Mesendoderm (in vitro differentiated cells): Measurements from ENCODE around the gene CANT1.

Experiments
- DNase-seq: peaks from one replicate; pipeline ENCODE4 v3.0.0; 2013
- H2AK5ac ChIP-seq: 2 replicates; pipeline ENCODE4 v1.6.1; 2013; ENCODE audit warnings: low read length, inconsistent platforms
- H2BK120ac ChIP-seq: 2 replicates; pipeline ENCODE4 v1.6.1; 2013; ENCODE audit warnings: low read depth, mild to moderate bottlenecking, low read length, moderate library complexity, mixed read lengths
- H2BK15ac ChIP-seq: replicated peaks from 2 replicates; pipeline ENCODE4 v1.6.1; 2013; ENCODE audit warnings: low read depth, mild to moderate bottlenecking, moderate library complexity
- H2BK5ac ChIP-seq: 2 replicates; pipeline ENCODE4 v1.6.1; 2013; ENCODE audit warnings: low read length, inconsistent platforms
- H3K18ac ChIP-seq: 2 replicates; pipeline ENCODE4 v1.6.1; 2013; ENCODE audit warnings: mild to moderate bottlenecking, low read length, mixed read lengths
- H3K23ac ChIP-seq: one replicate; pipeline ENCODE4 v1.6.1; 2013; ENCODE audit warnings: low read length
- H3K27ac ChIP-seq: 2 replicates; pipeline ENCODE4 v1.5.1; 2013; ENCODE audit warnings: low read depth, mild to moderate bottlenecking, inconsistent platforms, low read length, moderate library complexity
- H3K27me3 ChIP-seq: 2 replicates; pipeline ENCODE4 v1.6.1; 2013; ENCODE audit warnings: low read length, control low read depth, mild to moderate bottlenecking, inconsistent platforms; ENCODE audit not compliant: insufficient read depth, poor library complexity
- H3K36me3 ChIP-seq: 2 replicates; pipeline ENCODE4 v1.6.1; 2013; ENCODE audit warnings: low read length, inconsistent platforms; ENCODE audit not compliant: control insufficient read depth, insufficient read depth
- H3K4ac ChIP-seq: one replicate; pipeline ENCODE4 v1.6.1; 2013; ENCODE audit warnings: low read depth, mild to moderate bottlenecking, low read length, moderate library complexity
- H3K4me1 ChIP-seq: 2 replicates; pipeline ENCODE4 v1.6.1; 2013; ENCODE audit warnings: low read depth, low read length, inconsistent platforms; ENCODE audit not compliant: control insufficient read depth
- H3K4me2 ChIP-seq: 2 replicates; pipeline ENCODE4 v1.6.1; 2013; ENCODE audit warnings: low read length
- H3K4me3 ChIP-seq: 2 replicates; pipeline ENCODE4 v1.5.1; 2013; ENCODE audit warnings: mild to moderate bottlenecking, low read length
- H3K56ac ChIP-seq: one replicate; pipeline ENCODE4 v1.6.1; 2013; ENCODE audit warnings: low read length
- H3K79me1 ChIP-seq: 2 replicates; pipeline ENCODE4 v1.6.1; 2013; ENCODE audit warnings: low read length, inconsistent platforms
- H3K79me2 ChIP-seq: 2 replicates; pipeline ENCODE4 v1.6.1; 2013; ENCODE audit warnings: mild to moderate bottlenecking, low read length; ENCODE audit not compliant: control insufficient read depth, insufficient read depth
- H3K9ac ChIP-seq: 2 replicates; pipeline ENCODE4 v1.6.1; 2013; ENCODE audit warnings: low read length, inconsistent platforms
- H4K5ac ChIP-seq: one replicate; pipeline ENCODE4 v1.6.1; 2013; ENCODE audit warnings: low read length
- H4K8ac ChIP-seq: one replicate; pipeline ENCODE4 v1.6.1; 2013; ENCODE audit warnings: low read depth, mild to moderate bottlenecking, control low read depth, low read length, moderate library complexity
- WGBS: extraction: QIAGEN DNeasy Blood & Tissue Kit; methylation state at CpG from one replicate; pipeline ENCODE4 v1.1.7; 2013; ENCODE audit warnings: low lambda C conversion rate, missing lambda C conversion rate; ENCODE audit not compliant: insufficient coverage; ENCODE audit errors: extremely low coverage; 5-methylcytosine and 5-hydroxymethylcytosine counted together

The CANT1 gene

DNA sequence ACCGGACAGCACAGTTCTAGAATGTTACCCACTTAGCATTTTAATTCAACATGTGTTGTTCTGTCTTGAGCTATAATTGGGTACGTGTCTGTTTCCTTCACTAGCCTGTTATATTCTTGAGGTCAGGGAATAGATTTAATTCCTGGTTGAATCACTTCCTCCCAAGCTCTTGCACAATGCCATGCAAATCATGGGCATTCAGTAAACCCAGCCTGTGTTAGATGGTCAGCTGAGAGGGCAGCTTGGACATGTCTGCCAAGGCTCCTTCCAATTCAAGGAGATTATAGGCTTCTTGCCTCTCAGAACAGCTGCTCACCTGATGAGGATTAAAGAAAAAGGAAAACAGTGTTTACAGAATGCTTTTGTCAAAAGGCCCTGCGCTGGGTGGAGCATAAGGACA lies 27.0 kb upstream of the CANT1 start:
- no peak overlapping the region for H2AK5ac ChIP-seq
- no peak overlapping the region for H2BK120ac ChIP-seq
- H3K4me1 ChIP-seq = no peaks in the 10 kb centered on the region
- no peaks in the 10 kb centered on the region for H3K36me3 ChIP-seq
- H3K79me2 ChIP-seq = no peaks in the 10 kb centered on the region
- H3K4ac ChIP-seq = no peak overlapping the region
- no peak overlapping the region for H4K5ac ChIP-seq
- H3K18ac ChIP-seq = no peak overlapping the region
- no peak for DNase-seq
- no peak overlapping the region for H3K9ac ChIP-seq
- H3K27me3 ChIP-seq = no peaks in the 10 kb centered on the region
- H3K23ac ChIP-seq = no peak overlapping the region
- H3K79me1 ChIP-seq = no peaks in the 10 kb centered on the region
- no peak overlapping the region for H4K8ac ChIP-seq
- H3K56ac ChIP-seq = no peak overlapping the region
- no peak overlapping the region for H2BK5ac ChIP-seq
- H3K4me3 ChIP-seq = no peak overlapping the region
- no peak overlapping the region for H3K4me2 ChIP-seq
- WGBS = no CpG with 5 or more reads among the region's 3 CpGs
- H3K27ac ChIP-seq = no peak overlapping the region
- no peak overlapping the region for H2BK15ac ChIP-seq

DNA sequence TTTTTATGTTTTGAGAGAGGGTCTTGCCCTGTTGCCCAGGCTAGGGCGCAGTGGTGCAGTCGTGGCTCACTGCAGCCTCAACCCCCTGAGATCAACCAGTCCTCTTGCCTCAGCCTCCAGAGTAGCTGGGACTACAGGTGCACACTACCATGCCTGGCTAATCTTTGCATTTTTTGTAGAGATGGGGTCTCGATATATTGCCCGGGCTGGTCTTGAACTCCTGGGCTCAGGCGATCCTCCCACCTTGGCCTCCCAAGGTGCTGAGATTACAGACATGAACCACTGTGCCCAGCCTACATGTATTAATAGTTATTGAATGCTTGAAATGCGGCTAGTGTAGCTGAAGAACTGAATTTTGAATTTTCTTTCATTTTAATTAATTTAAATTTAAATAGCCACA lies 26.6 kb upstream of the CANT1 start:
- H3K27ac ChIP-seq = no peak overlapping the region

DNA sequence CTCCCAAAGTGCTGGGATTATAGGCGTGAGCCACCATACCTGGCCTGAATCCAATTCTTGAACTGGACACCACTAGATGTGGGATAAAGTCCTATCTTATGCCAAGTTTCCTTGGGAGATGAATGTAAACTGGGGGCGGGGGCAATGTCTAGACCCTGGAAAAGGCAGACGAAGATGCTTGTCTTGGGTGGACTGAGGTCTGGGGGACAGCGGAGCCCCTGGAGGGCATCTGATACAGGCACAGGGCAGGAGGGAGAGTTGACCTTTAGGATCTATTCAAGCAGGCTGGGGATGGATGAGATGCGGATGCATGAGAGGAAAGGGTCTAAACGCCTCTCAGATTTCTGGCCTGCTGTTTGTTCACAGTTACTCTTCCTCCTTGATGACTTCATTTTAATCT lies 26.1 kb upstream of the CANT1 start:
- Histone ChIP-seq H2BK120ac (no peak overlapping the region), H3K4me2 (no peak overlapping the region), H3K27me3 (no peaks in the 10 kb centered on the region), H3K18ac (no peak overlapping the region), H2AK5ac (no peak overlapping the region), H3K56ac (no peak overlapping the region), H3K4me3 (no peak overlapping the region), H3K79me1 (no peaks in the 10 kb centered on the region), H3K27ac (no peak overlapping the region), H2BK5ac (no peak overlapping the region), H2BK15ac (no peak overlapping the region), H4K8ac (no peak overlapping the region), H3K4me1 (no peaks in the 10 kb centered on the region), H3K79me2 (no peaks in the 10 kb centered on the region), H3K23ac (no peak overlapping the region), H4K5ac (no peak overlapping the region), H3K4ac (no peak overlapping the region), H3K9ac (no peak overlapping the region), H3K36me3 (no peaks in the 10 kb centered on the region)
- WGBS = no CpG with 5 or more reads among the region's 6 CpGs
- DNase-seq = no peak

More for the DNA sequence above, 26.6 kb upstream of the CANT1 start:
- no peaks in the 10 kb centered on the region for H3K4me1 ChIP-seq
- H3K18ac ChIP-seq = no peak overlapping the region
- H3K23ac ChIP-seq = no peak overlapping the region
- H3K79me1 ChIP-seq = no peaks in the 10 kb centered on the region
- no peak overlapping the region for H2AK5ac ChIP-seq
- no peak overlapping the region for H3K9ac ChIP-seq
- no peak overlapping the region for H3K4me2 ChIP-seq
- no peaks in the 10 kb centered on the region for H3K36me3 ChIP-seq
- H4K5ac ChIP-seq = no peak overlapping the region
- H2BK15ac ChIP-seq = no peak overlapping the region
- WGBS = no CpG with 5 or more reads among the region's 6 CpGs
- H3K4ac ChIP-seq = no peak overlapping the region
- H4K8ac ChIP-seq = no peak overlapping the region
- no peak for DNase-seq
- H2BK5ac ChIP-seq = no peak overlapping the region
- H3K56ac ChIP-seq = no peak overlapping the region
- H3K79me2 ChIP-seq = no peaks in the 10 kb centered on the region
- H3K27me3 ChIP-seq = no peaks in the 10 kb centered on the region
- H3K4me3 ChIP-seq = no peak overlapping the region
- no peak overlapping the region for H2BK120ac ChIP-seq

DNA sequence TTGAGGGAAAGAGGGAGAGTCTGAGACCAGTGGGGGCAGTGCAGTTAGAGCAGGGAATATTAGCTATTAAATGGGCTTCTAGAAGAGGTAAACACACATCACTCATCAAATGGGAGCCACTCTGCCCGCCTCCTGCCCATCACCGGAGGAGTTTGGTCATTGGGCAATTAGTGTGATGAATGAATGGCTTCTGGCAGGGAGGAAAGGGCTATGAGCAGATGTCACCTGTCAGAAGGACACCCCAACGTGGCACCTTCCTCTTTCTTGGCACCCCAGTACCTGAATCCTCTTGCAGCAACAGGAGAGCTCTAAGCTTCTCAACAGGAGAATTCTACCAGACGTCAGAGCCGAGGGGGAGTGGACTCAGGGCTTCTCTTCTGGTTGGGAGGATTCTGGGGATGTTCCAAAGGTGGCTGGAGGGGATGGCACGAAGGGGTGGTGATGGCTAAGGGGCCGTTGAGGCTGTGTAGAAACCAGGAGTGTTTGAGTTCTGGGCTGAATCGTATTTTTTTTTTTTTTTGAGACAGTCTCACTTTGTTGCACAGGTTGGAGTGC lies 25.4 kb upstream of the CANT1 start:
- no peak overlapping the region for H3K56ac ChIP-seq
- H3K79me2 ChIP-seq = no peaks in the 10 kb centered on the region
- no peaks in the 10 kb centered on the region for H3K4me1 ChIP-seq
- no peak overlapping the region for H3K4me3 ChIP-seq
- H2BK120ac ChIP-seq = no peak overlapping the region
- H3K27me3 ChIP-seq = no peaks in the 10 kb centered on the region
- no peak overlapping the region for H3K4ac ChIP-seq
- H3K79me1 ChIP-seq = no peaks in the 10 kb centered on the region
- no peaks in the 10 kb centered on the region for H3K36me3 ChIP-seq
- no peak overlapping the region for H3K27ac ChIP-seq
- no peak overlapping the region for H3K18ac ChIP-seq
- H2AK5ac ChIP-seq = no peak overlapping the region
- no peak overlapping the region for H3K23ac ChIP-seq
- H4K5ac ChIP-seq = no peak overlapping the region
- WGBS = no CpG with 5 or more reads among the region's 8 CpGs
- DNase-seq = no peak
- no peak overlapping the region for H4K8ac ChIP-seq
- no peak overlapping the region for H2BK15ac ChIP-seq
- H3K9ac ChIP-seq = no peak overlapping the region
- no peak overlapping the region for H2BK5ac ChIP-seq
- H3K4me2 ChIP-seq = no peak overlapping the region

DNA sequence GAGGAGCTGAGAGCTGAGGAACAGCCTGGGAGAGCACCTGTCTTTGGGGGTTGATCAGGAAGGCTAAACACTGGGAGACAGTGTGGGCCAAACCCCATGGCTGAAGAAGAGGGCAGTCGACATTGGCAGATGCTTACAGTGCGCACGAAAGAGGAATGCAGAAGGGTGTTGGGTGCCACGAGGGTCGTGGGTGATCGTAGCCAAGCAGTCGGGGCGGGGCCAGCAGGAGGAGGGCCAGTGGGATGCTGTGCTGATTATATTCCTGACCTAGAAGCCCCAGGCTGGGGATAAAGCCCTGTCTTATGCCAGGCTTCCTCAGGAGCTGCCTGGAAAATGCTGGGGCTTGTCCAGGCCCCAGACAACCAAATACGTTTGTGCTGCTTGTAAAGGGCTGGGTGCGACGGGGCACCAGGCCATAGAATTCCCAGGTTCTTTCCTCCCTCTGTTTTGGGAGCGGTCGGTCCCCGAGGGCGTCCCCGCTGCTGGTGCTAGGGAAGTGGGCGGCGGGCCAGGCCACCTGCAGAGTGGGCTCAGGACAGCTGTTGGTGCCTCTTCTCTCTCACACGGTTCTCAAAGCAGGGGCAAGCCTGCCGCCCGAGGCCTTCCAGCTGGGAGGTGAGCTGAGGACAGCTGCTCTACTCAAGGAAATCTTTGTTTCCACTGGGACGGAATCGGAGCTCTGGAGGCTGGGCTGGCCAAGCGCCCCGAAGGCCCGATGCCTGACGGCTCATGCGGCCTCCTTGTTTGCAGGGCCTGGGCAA lies 24.4 kb upstream of the CANT1 start:
- no peaks in the 10 kb centered on the region for H3K4me1 ChIP-seq
- H3K4me3 ChIP-seq = no peak overlapping the region
- H3K27me3 ChIP-seq = no peaks in the 10 kb centered on the region
- H3K27ac ChIP-seq = no peak overlapping the region
- H4K8ac ChIP-seq = no peak overlapping the region
- no peak overlapping the region for H3K4me2 ChIP-seq
- H3K23ac ChIP-seq = no peak overlapping the region
- no peak overlapping the region for H4K5ac ChIP-seq
- H3K79me2 ChIP-seq = no peaks in the 10 kb centered on the region
- no peak for DNase-seq
- no peak overlapping the region for H2BK5ac ChIP-seq
- no CpG with 5 or more reads among the region's 28 CpGs for WGBS
- H2AK5ac ChIP-seq = no peak overlapping the region
- H2BK15ac ChIP-seq = no peak overlapping the region
- no peak overlapping the region for H3K9ac ChIP-seq
- no peak overlapping the region for H3K18ac ChIP-seq
- H3K36me3 ChIP-seq = no peaks in the 10 kb centered on the region
- H3K56ac ChIP-seq = no peak overlapping the region
- no peak overlapping the region for H2BK120ac ChIP-seq
- no peak overlapping the region for H3K4ac ChIP-seq
- no peaks in the 10 kb centered on the region for H3K79me1 ChIP-seq
